GM21390 (cell line): Measurements from ENCODE around the gene CARD6.
"Not testable (repeated sequence)": the region's sequence is repeated elsewhere in the genome, so short reads cannot be mapped to it uniquely, and the experiment has no call there.

Experiments used
- ATAC-seq: cut with Tn5 transposase; IDR thresholded peaks from one replicate; pipeline ENCODE4 v1.9.1; 2021; ENCODE audit not compliant: unreplicated experiment

Gene CARD6

DNA sequence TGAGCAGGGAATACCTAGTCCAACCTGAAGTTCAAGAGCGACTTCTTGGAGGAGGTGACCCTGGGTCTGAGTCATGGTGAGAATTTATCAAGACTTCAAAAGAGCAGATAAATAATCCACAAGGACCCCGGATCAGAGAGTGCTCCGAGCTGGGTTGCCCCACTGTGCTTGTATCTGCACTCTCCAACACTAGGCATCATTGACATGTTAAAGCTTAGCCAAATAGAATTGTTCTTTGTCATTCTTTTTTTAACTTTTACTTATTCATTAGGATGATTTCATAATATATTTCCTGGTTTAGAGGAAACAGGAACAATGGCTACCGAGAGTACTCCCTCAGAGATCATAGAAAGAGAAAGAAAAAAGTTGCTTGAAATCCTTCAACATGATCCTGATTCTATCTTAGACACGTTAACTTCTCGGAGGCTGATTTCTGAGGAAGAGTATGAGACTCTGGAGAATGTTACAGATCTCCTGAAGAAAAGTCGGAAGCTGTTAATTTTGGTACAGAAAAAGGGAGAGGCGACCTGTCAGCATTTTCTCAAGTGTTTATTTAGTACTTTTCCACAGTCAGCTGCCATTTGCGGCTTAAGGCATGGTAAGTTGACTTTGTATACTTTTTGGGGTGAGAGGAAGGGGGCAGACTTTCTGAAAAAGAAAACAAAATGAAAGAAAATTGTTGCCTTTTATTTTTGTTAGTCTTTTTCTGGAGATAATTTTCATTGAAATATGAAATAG is at the start of gene CARD6:
TSS of gene CARD6 (plus strand) at position 300 of the 738 bp plus-strand sequence. CDS start at position 316, 16 bp downstream.
- peak; percentile 52 for ATAC-seq

- no peak for ATAC-seq
Measured at GRCh38 chr5:40791715-40792139, 49.4 kb upstream of the CARD6 start.

- not testable (repeated sequence) for ATAC-seq
Measured at GRCh38 chr5:40792691-40793090, 48.5 kb upstream of the CARD6 start.

- ATAC-seq = not testable (repeated sequence)
Measured at GRCh38 chr5:40794340-40794739, 46.8 kb upstream of the CARD6 start.

- ATAC-seq = not testable (repeated sequence)
Measured at GRCh38 chr5:40794877-40795276, 46.3 kb upstream of the CARD6 start.

GRCh38 chr5:40796487-40796889 is 44.7 kb upstream of the CARD6 start:
- ATAC-seq = no peak

DNA sequence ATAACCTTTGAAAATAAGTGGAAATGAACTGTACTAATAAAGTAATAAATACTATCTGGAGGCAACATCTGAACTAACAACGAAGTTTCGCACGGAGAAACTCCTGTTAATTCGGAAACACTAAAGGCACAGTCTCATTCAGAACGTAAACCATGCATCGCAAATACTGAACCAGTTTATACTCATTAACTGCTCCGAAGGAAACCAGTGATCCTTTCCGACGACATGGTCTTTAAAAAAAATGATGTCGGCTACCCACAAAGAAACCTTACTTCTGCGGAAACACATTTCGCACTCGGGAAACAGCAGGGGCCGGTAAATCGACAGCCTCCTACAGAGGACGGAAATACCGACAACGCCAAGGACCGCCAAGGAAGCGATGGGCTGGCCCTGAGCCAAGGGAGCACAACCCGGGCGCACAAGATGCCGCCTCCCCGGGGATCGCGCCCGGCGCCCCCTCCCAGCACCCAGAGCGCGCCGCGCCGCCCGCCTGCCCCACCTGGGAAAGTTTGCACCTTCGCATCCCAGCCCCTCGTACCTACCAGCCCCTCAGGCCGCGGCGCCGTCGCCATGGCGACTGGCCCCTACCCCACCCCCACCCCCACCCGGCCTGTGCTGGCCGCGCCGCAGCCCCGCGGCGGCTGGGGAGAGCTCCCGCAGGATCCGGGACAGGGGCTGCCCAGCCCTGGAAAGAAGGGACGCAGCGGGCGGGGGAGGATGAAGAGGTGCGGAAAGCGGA is 43.7 kb upstream of the CARD6 start:
- peak; percentile 44 for ATAC-seq

DNA sequence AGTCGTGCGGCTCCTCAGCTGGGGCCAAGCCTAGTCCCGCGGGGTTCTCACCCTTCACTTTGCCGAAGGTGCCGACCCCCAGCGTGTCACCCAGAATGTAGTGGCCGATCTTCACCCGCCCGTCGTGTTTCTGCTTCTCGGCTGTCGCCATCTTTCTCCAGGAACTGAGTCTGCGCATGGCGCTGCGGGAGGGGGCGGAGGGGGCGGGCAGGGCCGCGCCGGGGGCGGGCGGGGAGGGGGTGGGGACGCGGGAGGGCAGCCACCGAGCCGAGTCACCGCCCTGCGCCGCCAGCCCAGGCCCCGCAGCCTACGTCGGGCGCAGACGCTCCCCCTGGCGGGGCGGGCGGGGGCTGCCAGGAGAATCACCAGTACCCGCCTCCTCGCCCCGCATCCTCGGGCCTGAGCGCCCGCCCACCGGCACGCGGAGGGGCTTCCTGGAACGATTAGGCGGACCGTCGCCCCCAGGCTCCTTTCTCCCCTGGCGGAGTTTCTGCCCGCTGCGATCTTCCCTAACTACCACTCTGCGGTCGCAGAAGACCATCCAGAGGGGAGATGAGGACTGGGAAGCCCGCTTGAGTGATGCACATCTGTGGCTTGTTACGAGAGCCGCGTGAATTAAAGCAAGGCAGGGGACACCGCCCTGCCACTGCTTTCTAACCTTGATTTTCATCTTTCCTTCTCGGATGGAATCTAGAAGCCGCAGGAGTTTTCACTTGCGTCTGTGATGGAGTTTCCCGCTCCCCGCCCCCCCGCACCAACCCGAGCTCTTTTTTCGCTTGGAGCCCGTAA is 43.0 kb upstream of the CARD6 start, which contains the start of gene PRKAA1:
TSS of gene PRKAA1 (minus strand) at position 363 of the 789 bp plus-strand sequence. CDS start at position 178, 185 bp downstream.
- ATAC-seq = peak; percentile 95

GRCh38 chr5:40798801-40799210 is 42.4 kb upstream of the CARD6 start:
- ATAC-seq = no peak

GRCh38 chr5:40799258-40799657 is 41.9 kb upstream of the CARD6 start:
- no peak for ATAC-seq

DNA sequence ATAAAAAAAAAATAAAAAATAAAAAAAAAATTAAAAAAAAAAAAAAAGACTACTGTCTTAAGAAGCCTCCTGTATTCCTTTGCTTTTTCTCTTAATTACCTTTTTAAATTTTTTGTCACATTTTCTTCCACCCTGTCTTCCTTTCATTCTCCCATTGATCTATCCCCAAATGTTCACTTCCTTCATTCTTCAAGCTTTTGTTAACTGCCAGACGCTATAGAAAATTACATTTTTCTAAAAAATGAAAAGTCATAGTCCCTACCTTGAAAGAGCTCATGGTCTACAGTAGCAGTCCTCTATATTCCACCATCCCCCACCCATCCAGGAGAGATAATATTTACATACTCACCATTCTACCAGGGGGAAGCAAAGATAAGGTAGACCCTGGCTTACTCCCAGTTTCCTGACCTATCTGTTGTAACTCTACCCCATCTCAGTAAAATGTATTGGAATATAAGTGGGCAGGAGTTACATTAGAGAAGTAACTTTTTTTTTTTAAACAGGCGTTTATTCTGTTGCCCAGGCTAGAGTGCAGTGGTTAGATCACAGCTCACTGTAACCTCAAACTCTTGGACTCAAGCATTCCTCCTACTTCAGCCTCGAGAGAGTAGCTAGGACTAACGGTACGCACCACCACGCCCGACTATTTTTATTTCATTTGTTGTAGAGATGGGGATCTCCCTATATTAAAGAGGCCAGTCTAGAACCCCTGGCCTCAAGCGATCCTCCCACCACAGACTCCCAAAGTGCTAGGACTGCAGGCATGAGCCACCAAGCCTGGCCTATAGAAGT is 39.2 kb upstream of the CARD6 start:
- ATAC-seq = no peak

GRCh38 chr5:40812125-40812524 is 29.0 kb upstream of the CARD6 start:
- ATAC-seq = no peak

GRCh38 chr5:40813698-40814281 is 27.4 kb upstream of the CARD6 start:
- ATAC-seq = no peak

- ATAC-seq = no peak
Measured at GRCh38 chr5:40823459-40823858, 17.7 kb upstream of the CARD6 start.

GRCh38 chr5:40825461-40826043 is 15.6 kb upstream of the CARD6 start:
- ATAC-seq = not testable (repeated sequence)

DNA sequence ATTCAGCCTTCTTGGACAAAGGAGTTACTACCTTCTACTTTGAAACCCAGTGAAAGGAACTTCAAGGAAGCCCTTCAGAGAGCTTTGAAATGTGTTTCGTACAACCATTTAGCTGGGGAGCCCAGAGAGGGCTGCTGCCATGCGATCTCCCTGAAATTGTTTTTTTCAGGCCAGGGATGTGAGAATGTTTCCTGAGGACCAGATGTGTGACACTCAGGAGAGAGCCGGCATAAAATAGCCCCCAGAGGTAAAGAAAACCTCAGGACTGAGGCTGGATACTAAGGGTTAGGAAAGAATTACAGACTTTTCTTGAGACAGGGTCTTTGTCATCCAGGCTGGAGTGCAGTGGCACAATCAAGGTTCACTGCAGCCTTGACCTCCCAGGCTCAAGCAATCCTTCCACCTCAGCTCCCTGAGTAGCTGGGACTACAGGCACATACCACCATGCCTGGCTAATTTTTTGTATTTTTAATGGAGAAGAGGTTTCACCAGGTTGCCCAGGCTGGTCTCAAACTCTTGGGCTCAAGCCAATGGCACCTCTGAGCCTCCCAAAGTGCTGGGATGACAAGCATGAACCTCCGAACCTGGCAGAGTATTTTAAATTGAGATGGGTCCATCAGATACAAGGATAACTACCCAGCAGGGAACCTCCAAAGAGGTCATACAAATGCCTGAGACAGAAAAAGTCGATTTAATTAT is 14.5 kb upstream of the CARD6 start:
- ATAC-seq = no peak

GRCh38 chr5:40827188-40827977 is 13.8 kb upstream of the CARD6 start:
- no peak for ATAC-seq

GRCh38 chr5:40828021-40828631 is 13.0 kb upstream of the CARD6 start:
- no peak for ATAC-seq
